Muscle of back (tissue), 11 donors: ENCODE measurements around the gene KLHL29. TPM values are rescaled to one million over a fixed set of nuclear protein-coding genes. Genes with fewer than 3 reads are reported as not detected.
A peak's percentile ranks its signal among the peaks of the same experiment; 100 is the strongest.

Experiments used
- DNase-seq, 3 donors: peaks; one replicate each; pipeline versions ENCODE4 v3.0.0 to v3.0.0-alpha.2; 2013
- polyA plus RNA-seq, 10 donors: library from polyadenylated mRNA; unstranded; fragments of 120-200 nt; gene quantifications; one replicate each; pipeline ENCODE4 v1.2.1, GENCODE V29; 2013; ENCODE audit not compliant: insufficient read length in 10 of 10

Gene KLHL29
- polyA plus RNA-seq, 10 donors: 5.6 to 10.3 (median 7.6) TPM

DNA sequence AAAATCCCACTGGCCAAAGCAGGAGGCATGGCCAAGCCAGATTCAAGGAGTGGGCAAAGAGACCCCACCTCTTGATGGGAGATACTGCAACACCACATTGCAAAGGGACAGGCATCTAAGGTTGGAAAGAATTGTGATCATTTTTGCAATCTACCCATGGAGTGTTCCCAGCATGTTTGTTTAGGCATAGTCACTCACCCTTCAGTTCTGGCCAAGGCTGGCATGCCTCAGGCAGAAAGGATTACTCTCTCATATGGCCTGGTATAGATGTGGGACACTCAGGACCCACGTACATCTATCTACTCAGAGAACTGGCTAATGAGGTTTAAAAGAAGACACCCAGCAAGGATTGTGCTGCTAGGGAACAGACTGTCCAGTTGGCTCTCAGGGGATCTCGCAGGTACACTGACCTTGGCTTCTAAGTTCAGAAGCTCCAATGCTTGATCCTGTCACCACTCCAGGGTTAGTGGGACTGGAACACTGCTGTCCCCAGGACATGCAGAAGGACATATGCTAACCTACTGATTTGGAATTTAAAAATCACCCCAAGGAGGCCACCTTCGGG, 183.7 kb downstream of the KLHL29 start:
- DNase-seq: no peak

- no peak for DNase-seq
These were observed 184.9 kb downstream of the KLHL29 start for GRCh38 chr2:23569761-23570365.

DNA sequence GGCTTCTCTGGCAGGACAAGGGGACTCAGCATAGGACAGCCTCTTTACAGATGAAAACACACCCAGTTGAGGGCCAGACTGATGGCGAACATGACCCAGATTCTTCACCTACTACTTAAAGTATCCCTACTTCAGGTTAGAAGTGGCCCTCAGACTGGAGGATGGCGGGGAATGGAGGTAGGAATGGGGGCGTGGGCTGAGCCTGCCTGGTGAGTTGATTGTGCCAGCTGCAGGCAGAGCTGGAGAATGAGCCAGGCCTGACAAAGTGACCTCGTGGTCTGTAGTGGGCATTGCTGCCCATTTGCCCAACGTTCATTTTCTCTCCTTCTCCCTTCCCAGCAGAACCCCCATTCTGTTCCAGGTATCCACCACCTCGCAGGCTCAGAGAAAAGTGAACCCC, 186.1 kb downstream of the KLHL29 start:
- no peak for DNase-seq

GRCh38 chr2:23571527-23572282, 186.7 kb downstream of the KLHL29 start:
- no peak for DNase-seq

DNA sequence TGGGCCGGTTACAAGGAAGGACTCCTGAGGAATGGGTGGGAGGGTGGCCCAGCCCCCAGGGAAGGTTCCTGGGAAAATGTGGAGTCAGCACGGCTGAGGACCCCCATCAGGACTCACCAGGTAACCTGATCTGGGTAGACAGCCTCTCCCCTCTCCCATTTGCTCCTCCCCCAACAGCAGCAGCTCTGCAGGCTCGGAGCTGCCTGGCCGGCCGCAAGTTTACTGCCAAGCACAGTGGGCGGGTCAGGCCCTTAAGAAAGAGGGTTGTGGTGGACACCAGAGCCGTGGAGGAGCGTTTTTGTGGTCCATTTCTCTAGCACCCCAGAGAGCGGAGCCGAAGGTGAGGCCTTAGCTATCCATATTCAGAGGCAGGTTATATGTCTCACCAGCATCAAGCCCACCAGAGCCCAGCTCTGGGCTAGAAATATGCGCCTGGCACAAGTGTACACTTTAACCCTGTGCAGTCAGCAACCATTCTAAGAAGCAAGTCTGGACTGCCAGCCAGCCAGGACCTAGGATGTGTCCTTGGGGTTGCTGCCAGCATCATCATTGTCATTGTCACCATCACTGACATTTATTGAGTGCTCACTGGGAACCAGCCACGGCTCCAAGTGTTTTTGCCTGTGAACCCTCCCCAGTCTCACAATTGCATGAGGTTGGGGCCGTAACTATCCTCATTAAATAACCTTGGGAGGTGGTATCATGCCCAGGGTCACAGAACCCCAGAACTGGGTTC, 190.1 kb downstream of the KLHL29 start:
- DNase-seq: no peak

DNA sequence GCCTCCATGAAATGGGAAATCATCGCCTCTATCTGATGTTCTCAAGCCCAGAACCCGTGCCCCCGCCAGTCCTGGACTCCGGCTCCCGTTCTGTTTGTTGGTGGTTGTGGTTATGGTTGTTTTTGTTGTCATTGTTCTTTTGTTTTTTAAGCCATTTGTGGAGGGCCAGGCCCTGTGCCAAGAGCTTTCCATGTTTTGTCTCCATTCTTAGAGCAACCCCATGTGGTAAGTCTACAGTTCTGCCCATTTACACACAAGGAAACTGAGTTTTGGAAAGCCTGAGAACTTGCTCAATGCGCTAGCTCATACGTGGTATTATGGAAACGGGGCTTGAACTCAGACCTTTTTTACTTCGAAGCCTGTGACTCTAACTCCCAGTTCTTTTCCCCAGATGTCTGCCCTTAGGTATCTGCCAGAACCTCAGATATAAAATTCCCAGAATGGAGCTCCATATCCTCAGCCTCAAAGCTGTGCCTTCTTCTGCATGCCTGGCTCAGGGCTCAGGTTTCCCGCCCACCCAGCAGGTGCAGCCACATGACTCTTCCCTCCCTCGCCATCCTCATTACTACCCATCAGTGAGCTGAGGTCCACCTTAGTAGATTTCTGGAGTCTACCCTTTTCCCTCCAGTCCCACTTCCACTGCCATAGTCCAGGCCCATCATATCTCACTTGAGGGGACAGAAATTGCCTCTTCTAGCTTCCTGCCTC, 194.1 kb downstream of the KLHL29 start:
- DNase-seq: no peak

- no peak for DNase-seq
These were observed 194.7 kb downstream of the KLHL29 start for GRCh38 chr2:23579674-23580073.

- no peak for DNase-seq
These were observed 198.5 kb downstream of the KLHL29 start for GRCh38 chr2:23583467-23583866.

DNA sequence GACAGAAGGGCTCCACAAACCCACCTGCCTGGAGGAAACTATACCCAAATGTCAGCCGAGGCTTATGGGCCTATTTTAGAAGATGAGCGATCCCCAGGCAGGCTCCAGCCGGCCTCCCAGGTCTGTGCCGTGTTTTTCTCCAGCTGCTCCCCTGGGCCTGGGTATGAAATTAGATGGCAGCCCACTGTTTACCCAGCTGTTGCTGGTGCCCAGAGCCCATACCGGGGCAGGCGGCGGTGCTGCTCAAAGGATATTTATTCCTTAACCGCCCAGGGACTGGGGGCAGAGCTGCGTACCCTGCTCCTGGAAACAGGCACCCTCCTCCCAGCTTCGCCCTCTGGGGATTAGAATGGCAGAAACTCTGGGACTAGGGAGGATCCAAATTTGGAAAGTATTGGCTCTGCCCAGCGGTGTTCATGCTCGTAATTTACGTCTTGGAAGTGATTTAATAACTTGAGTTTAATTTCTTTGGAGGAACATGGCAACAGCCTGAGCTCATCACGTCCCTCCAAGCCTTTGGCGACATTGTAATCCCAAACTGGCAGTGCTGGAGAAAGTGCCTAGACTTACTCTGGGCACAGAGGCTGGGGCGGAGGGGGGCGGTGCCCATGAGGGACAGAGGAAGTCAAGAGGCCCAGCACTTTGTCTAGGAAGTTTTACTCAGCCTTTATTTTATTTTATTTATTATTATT, 199.2 kb downstream of the KLHL29 start:
- peak in 2 of 3 donors; percentile 55 to 68 for DNase-seq

- DNase-seq: no peak
These were observed 200.5 kb downstream of the KLHL29 start for GRCh38 chr2:23585273-23586170.

GRCh38 chr2:23586741-23587306, 201.8 kb downstream of the KLHL29 start:
- no peak for DNase-seq

DNA sequence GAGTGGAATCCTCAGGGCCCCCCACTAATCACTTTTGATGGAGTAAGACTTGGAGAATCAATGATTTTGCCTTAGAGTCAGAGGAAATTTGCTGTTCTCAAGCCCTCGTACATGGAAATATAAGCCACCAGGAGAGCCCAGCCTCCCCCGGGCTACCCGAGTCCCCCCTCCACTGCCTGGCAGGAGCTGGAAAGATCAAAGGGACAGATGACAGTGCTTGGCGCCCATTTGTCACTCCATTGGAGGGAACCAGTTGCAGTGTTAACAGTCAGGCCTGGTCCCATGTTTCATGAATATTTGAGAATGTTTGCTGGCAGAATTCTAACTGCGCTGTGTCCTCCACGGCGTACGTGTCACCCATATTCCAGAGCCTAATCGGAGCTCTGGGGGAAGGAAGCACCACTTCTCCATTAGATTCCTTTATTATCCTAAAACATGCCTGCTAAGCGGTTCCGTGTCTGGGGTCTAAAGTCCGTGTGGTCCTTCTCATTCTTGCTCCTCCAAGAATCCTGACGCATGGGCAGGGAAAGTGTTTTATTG, 202.4 kb downstream of the KLHL29 start:
- DNase-seq: no peak

DNA sequence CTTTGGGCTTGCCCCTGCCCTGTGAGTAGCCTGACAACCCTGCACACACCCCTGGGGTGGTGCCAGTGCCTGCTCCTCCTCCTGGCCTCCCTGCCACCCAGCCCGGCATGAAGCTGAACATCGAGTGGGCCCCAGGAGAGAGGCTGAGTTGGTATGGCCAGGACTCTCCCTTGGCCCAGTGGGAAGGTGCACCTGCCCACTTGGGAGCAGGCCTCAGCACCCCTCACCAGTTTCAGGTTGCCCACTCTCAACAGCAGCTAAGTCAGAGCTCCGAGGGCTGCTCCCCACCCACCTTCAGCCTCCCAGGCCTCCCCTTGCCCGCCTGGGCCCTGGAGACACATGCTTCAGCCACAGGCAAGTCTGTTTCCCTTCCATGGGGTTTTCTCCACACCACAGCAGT, 203.1 kb downstream of the KLHL29 start:
- no peak for DNase-seq

- peak in 1 of 3 donors; percentile 52 for DNase-seq
These were observed 203.7 kb downstream of the KLHL29 start for GRCh38 chr2:23588508-23589201.

- DNase-seq: no peak
These were observed 204.3 kb downstream of the KLHL29 start for GRCh38 chr2:23589220-23589647.

- peak in 1 of 3 donors; percentile 55 for DNase-seq
These were observed 204.8 kb downstream of the KLHL29 start for GRCh38 chr2:23589739-23590138.

- DNase-seq: no peak
These were observed 205.4 kb downstream of the KLHL29 start for GRCh38 chr2:23590241-23590869.

DNA sequence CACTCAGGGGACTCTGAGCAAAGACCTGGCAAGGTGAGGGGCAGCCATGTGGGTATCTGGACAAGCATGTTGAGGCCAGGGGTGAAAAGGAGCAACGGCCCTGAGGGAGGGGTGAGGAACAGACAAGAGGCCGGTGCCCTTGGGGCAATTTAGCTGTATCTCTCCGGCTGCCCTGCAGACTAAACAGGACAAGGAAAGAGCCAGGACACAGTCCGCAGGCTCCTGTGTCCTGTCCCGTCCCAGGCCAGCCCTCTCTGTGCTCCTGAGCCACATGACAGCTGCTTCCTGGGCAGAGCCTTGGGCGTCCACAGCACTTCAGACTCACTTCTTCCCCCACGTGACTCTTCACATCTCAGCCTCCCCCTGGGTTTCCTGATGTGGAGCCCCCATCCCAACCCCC, 206.1 kb downstream of the KLHL29 start:
- DNase-seq: no peak
